Upper lobe of right lung (tissue), 1 donor: ENCODE results near the gene B3GNT7. TPM values are rescaled to one million over a fixed set of nuclear protein-coding genes. Genes with fewer than 3 reads are reported as not detected.
A peak's percentile ranks its signal among the peaks of the same experiment; 100 is the strongest.

ENCODE experiments used
- ATAC-seq: fragments of 200-7000 bp; cut with Tn5 transposase; one replicate; pipeline ENCODE4 v1.9.1; 2020; ENCODE audit warnings: mild to moderate bottlenecking, moderate library complexity
- DNase-seq: peaks from one replicate; pipeline ENCODE4 v3.0.0-alpha.2; 2020
- H3K27ac ChIP-seq: fragments of 200-600 bp; one replicate; pipeline ENCODE4 v1.8.0; 2022
- H3K27me3 ChIP-seq: fragments of 200-600 bp; one replicate; pipeline ENCODE4 v1.8.0; 2022; ENCODE audit warnings: mild to moderate bottlenecking
- H3K36me3 ChIP-seq: fragments of 200-600 bp; one replicate; pipeline ENCODE4 v1.8.0; 2022
- H3K4me1 ChIP-seq: fragments of 200-600 bp; one replicate; pipeline ENCODE4 v1.8.0; 2022
- H3K4me3 ChIP-seq: fragments of 200-600 bp; one replicate; pipeline ENCODE4 v1.8.0; 2022; ENCODE audit warnings: mild to moderate bottlenecking
- H3K9me3 ChIP-seq: fragments of 200-600 bp; one replicate; pipeline ENCODE4 v1.8.0; 2022
- CTCF ChIP-seq: fragments of 200-600 bp; IDR thresholded peaks from one replicate; pipeline ENCODE4 v1.8.0; 2022; ENCODE audit warnings: antibody characterized with exemption
- intact Hi-C: fragments of 100-400 bp; cut with DNase I; formaldehyde crosslinking; loops from one replicate; pipeline ENCODE4 v1.11.0; 2022
- total RNA-seq: library from RNA; stranded (reverse); fragmentation: NEBNext Ultra II Directional; extraction: Animal tissue kit (Norgen Biotek cat#: 25700); gene quantifications from one replicate; pipeline ENCODE4 v1.2.1, GENCODE V29; 2021
- donor health status: DM: no; HTN: yes; CAD: no; lungs with severe emphysema.

Gene B3GNT7
- total RNA-seq, 1 donor from 2014 or later: 53.5 TPM

GRCh38 chr2:231369580-231370428, 25.7 kb upstream of the B3GNT7 start:
- ATAC-seq (peak; percentile 20), DNase-seq (no peak)

DNA sequence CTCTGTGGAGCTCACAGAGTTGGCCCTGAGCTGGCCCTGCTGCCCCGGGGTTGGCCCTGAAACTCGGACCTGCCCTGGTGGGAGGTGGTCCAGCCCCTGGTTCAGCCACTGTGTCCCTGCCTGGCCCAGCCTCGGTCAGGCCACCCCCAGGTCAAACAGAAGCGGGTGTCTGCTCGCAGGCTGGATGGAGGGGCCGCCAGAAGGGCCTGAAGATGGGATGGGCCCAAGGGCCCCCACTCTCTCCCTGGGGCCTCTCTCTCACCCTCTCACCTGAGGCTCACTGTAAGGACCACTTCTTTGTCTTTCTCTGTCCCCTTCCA, 25.1 kb upstream of the B3GNT7 start:
- no peaks in the 10 kb centered on the region for H3K27me3 ChIP-seq
- no peak for DNase-seq
- intact Hi-C loops: no loop called here
- H3K4me1 ChIP-seq: no peaks in the 10 kb centered on the region
- ATAC-seq: no peak
- no peaks in the 10 kb centered on the region for H3K9me3 ChIP-seq
- no peaks in the 10 kb centered on the region for H3K36me3 ChIP-seq
- H3K27ac ChIP-seq: no peak overlapping the region
- no peak overlapping the region for H3K4me3 ChIP-seq
- TF ChIP-seq CTCF: no peak

More at GRCh38 chr2:231369580-231370428, 25.7 kb upstream of the B3GNT7 start:
- Histone ChIP-seq H3K9me3 (no peaks in the 10 kb centered on the region), H3K4me3 (no peak overlapping the region), H3K27ac (no peak overlapping the region), H3K36me3 (no peaks in the 10 kb centered on the region), H3K27me3 (no peaks in the 10 kb centered on the region), H3K4me1 (no peaks in the 10 kb centered on the region)
- intact Hi-C loops: no loop called here
- no peak for TF ChIP-seq CTCF

GRCh38 chr2:231370749-231371429, 24.6 kb upstream of the B3GNT7 start:
- Histone ChIP-seq H3K27ac (no peak overlapping the region), H3K27me3 (no peaks in the 10 kb centered on the region)

GRCh38 chr2:231371430-231372054, 24.0 kb upstream of the B3GNT7 start:
- Histone ChIP-seq H3K9me3 (no peaks in the 10 kb centered on the region), H3K4me3 (no peak overlapping the region), H3K36me3 (no peaks in the 10 kb centered on the region), H3K4me1 (no peaks in the 10 kb centered on the region), H3K27me3 (no peaks in the 10 kb centered on the region), H3K27ac (no peak overlapping the region)
- ATAC-seq (no peak), DNase-seq (no peak)
- TF ChIP-seq CTCF: no peak
- intact Hi-C loops: no loop called here

More at GRCh38 chr2:231370749-231371429, 24.6 kb upstream of the B3GNT7 start:
- ATAC-seq: peak; percentile 46
- no peak overlapping the region for H3K4me3 ChIP-seq
- TF ChIP-seq CTCF: no peak
- no peak for DNase-seq
- intact Hi-C loops: no loop called here
- H3K9me3 ChIP-seq: no peaks in the 10 kb centered on the region
- H3K4me1 ChIP-seq: no peaks in the 10 kb centered on the region
- H3K36me3 ChIP-seq: no peaks in the 10 kb centered on the region

- Histone ChIP-seq H3K36me3 (no peaks in the 10 kb centered on the region), H3K9me3 (no peaks in the 10 kb centered on the region), H3K27ac (no peak overlapping the region), H3K27me3 (no peaks in the 10 kb centered on the region), H3K4me1 (no peaks in the 10 kb centered on the region), H3K4me3 (no peak overlapping the region)
- DNase-seq (no peak), ATAC-seq (no peak)
- intact Hi-C loops: no loop called here
- TF ChIP-seq CTCF: no peak
Measured at GRCh38 chr2:231372326-231372725, 23.2 kb upstream of the B3GNT7 start.
